Activated T-helper 17 cell treated with anti-CD3 and anti-CD28 coated beads, Interleukin-2, amount 50 U/mL, for 72 hours (primary cell): ENCODE measurements around the gene TMTC2. TPM values are rescaled to one million over a fixed set of nuclear protein-coding genes. Genes with fewer than 3 reads are reported as not detected.
"Not testable (repeated sequence)": the region's sequence is repeated elsewhere in the genome, so short reads cannot be mapped to it uniquely, and the experiment has no call there.

Experiments used
- ATAC-seq: fragments of 150-1000 bp; cut with Tn5 transposase; replicated peaks from 2 replicates; pipeline ENCODE4 v1.10.0; 2021; ENCODE audit warnings: mild to moderate bottlenecking, moderate library complexity
- H3K27ac Mint-ChIP-seq: one replicate; pipeline ENCODE4 v1.8.0; 2022; ENCODE audit warnings: mixed read lengths
- H3K27me3 Mint-ChIP-seq: one replicate; pipeline ENCODE4 v1.8.0; 2022; ENCODE audit warnings: mixed read lengths
- H3K36me3 Mint-ChIP-seq: one replicate; pipeline ENCODE4 v1.8.0; 2022; ENCODE audit warnings: low read depth, mild to moderate bottlenecking, mixed read lengths
- H3K4me1 Mint-ChIP-seq: one replicate; pipeline ENCODE4 v1.8.0; 2022; ENCODE audit warnings: mixed read lengths
- H3K4me3 Mint-ChIP-seq: one replicate; pipeline ENCODE4 v1.8.0; 2022; ENCODE audit warnings: mild to moderate bottlenecking, mixed read lengths
- H3K9me3 Mint-ChIP-seq: one replicate; pipeline ENCODE4 v1.8.0; 2022; ENCODE audit warnings: mixed read lengths
- total RNA-seq, 2 donors: library from RNA; stranded (reverse); gene quantifications; one replicate each; pipeline ENCODE4 v1.2.3, GENCODE V29; 2022

The TMTC2 gene
- total RNA-seq, 2 donors from 2014 or later, result 5.8 to 11.2 TPM

GRCh38 chr12:83084516-83085234, 398.0 kb downstream of the TMTC2 start:
- H3K27ac Mint-ChIP-seq, result no peak overlapping the region
- H3K36me3 Mint-ChIP-seq, result no peaks in the 10 kb centered on the region
- H3K4me3 Mint-ChIP-seq, result no peak overlapping the region
- H3K27me3 Mint-ChIP-seq, result no peaks in the 10 kb centered on the region
- no peak for ATAC-seq
- no peaks in the 10 kb centered on the region for H3K9me3 Mint-ChIP-seq
- no peaks in the 10 kb centered on the region for H3K4me1 Mint-ChIP-seq

- H3K9me3 Mint-ChIP-seq, result no peaks in the 10 kb centered on the region
- H3K4me3 Mint-ChIP-seq, result no peak overlapping the region
- H3K27ac Mint-ChIP-seq, result no peak overlapping the region
- ATAC-seq, result no peak
- H3K36me3 Mint-ChIP-seq, result no peaks in the 10 kb centered on the region
- no peaks in the 10 kb centered on the region for H3K27me3 Mint-ChIP-seq
- no peaks in the 10 kb centered on the region for H3K4me1 Mint-ChIP-seq
Observed at GRCh38 chr12:83086023-83086422, 399.3 kb downstream of the TMTC2 start.

- Mint-ChIP-seq H3K9me3 (peaks cover 2% of the 10 kb centered on the region), H3K27me3 (no peaks in the 10 kb centered on the region), H3K36me3 (no peaks in the 10 kb centered on the region), H3K4me3 (no peak overlapping the region), H3K27ac (no peak overlapping the region), H3K4me1 (no peaks in the 10 kb centered on the region)
- no peak for ATAC-seq
Observed at GRCh38 chr12:83089575-83089974, 402.9 kb downstream of the TMTC2 start.

GRCh38 chr12:83092129-83092528, 405.4 kb downstream of the TMTC2 start:
- Mint-ChIP-seq H3K27me3 (no peaks in the 10 kb centered on the region), H3K4me3 (no peak overlapping the region), H3K36me3 (no peaks in the 10 kb centered on the region), H3K4me1 (no peaks in the 10 kb centered on the region), H3K9me3 (peaks cover 6% of the 10 kb centered on the region), H3K27ac (no peak overlapping the region)
- ATAC-seq, result no peak

GRCh38 chr12:83092606-83093005, 405.9 kb downstream of the TMTC2 start:
- H3K4me3 Mint-ChIP-seq, result no peak overlapping the region
- no peaks in the 10 kb centered on the region for H3K4me1 Mint-ChIP-seq
- no peak for ATAC-seq
- no peaks in the 10 kb centered on the region for H3K36me3 Mint-ChIP-seq
- H3K9me3 Mint-ChIP-seq, result peaks cover 6% of the 10 kb centered on the region
- no peaks in the 10 kb centered on the region for H3K27me3 Mint-ChIP-seq
- H3K27ac Mint-ChIP-seq, result no peak overlapping the region

GRCh38 chr12:83093426-83093825, 406.7 kb downstream of the TMTC2 start:
- Mint-ChIP-seq H3K27ac (no peak overlapping the region), H3K4me1 (no peaks in the 10 kb centered on the region), H3K4me3 (no peak overlapping the region), H3K36me3 (no peaks in the 10 kb centered on the region), H3K9me3 (peaks cover 6% of the 10 kb centered on the region), H3K27me3 (no peaks in the 10 kb centered on the region)
- ATAC-seq, result no peak

- H3K4me1 Mint-ChIP-seq, result no peaks in the 10 kb centered on the region
- H3K36me3 Mint-ChIP-seq, result no peaks in the 10 kb centered on the region
- H3K27ac Mint-ChIP-seq, result no peak overlapping the region
- peaks cover 6% of the 10 kb centered on the region for H3K9me3 Mint-ChIP-seq
- no peak overlapping the region for H3K4me3 Mint-ChIP-seq
- no peaks in the 10 kb centered on the region for H3K27me3 Mint-ChIP-seq
- ATAC-seq, result no peak
Observed at GRCh38 chr12:83097643-83098342, 411.1 kb downstream of the TMTC2 start.

- ATAC-seq, result no peak
Observed at GRCh38 chr12:83099436-83099835, 412.7 kb downstream of the TMTC2 start.

GRCh38 chr12:83102499-83102898, 415.8 kb downstream of the TMTC2 start:
- Mint-ChIP-seq H3K9me3 (peaks cover 3% of the 10 kb centered on the region), H3K36me3 (no peaks in the 10 kb centered on the region), H3K4me1 (no peaks in the 10 kb centered on the region), H3K27ac (no peak overlapping the region), H3K4me3 (no peak overlapping the region), H3K27me3 (no peaks in the 10 kb centered on the region)
- ATAC-seq, result no peak

More at GRCh38 chr12:83099436-83099835, 412.7 kb downstream of the TMTC2 start:
- Mint-ChIP-seq H3K27me3 (no peaks in the 10 kb centered on the region), H3K4me1 (no peaks in the 10 kb centered on the region), H3K27ac (no peak overlapping the region), H3K36me3 (no peaks in the 10 kb centered on the region), H3K4me3 (no peak overlapping the region), H3K9me3 (peaks cover 5% of the 10 kb centered on the region)

GRCh38 chr12:83106873-83107272, 420.2 kb downstream of the TMTC2 start:
- no peak for ATAC-seq
- Mint-ChIP-seq H3K4me3 (no peak overlapping the region), H3K9me3 (peaks cover 3% of the 10 kb centered on the region), H3K27ac (no peak overlapping the region), H3K4me1 (no peaks in the 10 kb centered on the region), H3K27me3 (no peaks in the 10 kb centered on the region), H3K36me3 (no peaks in the 10 kb centered on the region)

GRCh38 chr12:83110424-83110823, 423.7 kb downstream of the TMTC2 start:
- Mint-ChIP-seq H3K4me3 (no peak overlapping the region), H3K27me3 (no peaks in the 10 kb centered on the region), H3K36me3 (no peaks in the 10 kb centered on the region), H3K4me1 (no peaks in the 10 kb centered on the region), H3K27ac (no peak overlapping the region), H3K9me3 (no peaks in the 10 kb centered on the region)
- no peak for ATAC-seq

- Mint-ChIP-seq H3K27ac (no peak overlapping the region), H3K27me3 (no peaks in the 10 kb centered on the region), H3K9me3 (peaks cover 4% of the 10 kb centered on the region), H3K4me3 (no peak overlapping the region), H3K4me1 (no peaks in the 10 kb centered on the region), H3K36me3 (no peaks in the 10 kb centered on the region)
- no peak for ATAC-seq
Observed at GRCh38 chr12:83113945-83114344, 427.2 kb downstream of the TMTC2 start.

- Mint-ChIP-seq H3K4me3 (no peak overlapping the region), H3K9me3 (peaks cover 6% of the 10 kb centered on the region), H3K4me1 (no peaks in the 10 kb centered on the region), H3K27ac (no peak overlapping the region), H3K36me3 (no peaks in the 10 kb centered on the region), H3K27me3 (no peaks in the 10 kb centered on the region)
- no peak for ATAC-seq
Observed at GRCh38 chr12:83114966-83115365, 428.3 kb downstream of the TMTC2 start.

- not testable (repeated sequence) for H3K4me1 Mint-ChIP-seq, ATAC-seq, H3K27ac Mint-ChIP-seq, H3K9me3 Mint-ChIP-seq, H3K27me3 Mint-ChIP-seq, H3K4me3 Mint-ChIP-seq, H3K36me3 Mint-ChIP-seq
Observed at GRCh38 chr12:83117926-83118325, 431.2 kb downstream of the TMTC2 start.

- ATAC-seq, result no peak
- Mint-ChIP-seq H3K4me3 (no peak overlapping the region), H3K4me1 (no peaks in the 10 kb centered on the region), H3K9me3 (peaks cover 6% of the 10 kb centered on the region), H3K27ac (peak overlapping the region; percentile 23), H3K27me3 (no peaks in the 10 kb centered on the region), H3K36me3 (no peaks in the 10 kb centered on the region)
Observed at GRCh38 chr12:83121897-83122622, 435.4 kb downstream of the TMTC2 start.
